Ovary (tissue), 9 donors: ENCODE data around the gene MAP3K7. TPM values are rescaled to one million over a fixed set of nuclear protein-coding genes. Genes with fewer than 3 reads are reported as not detected.

Source experiments
- DNase-seq, 5 donors: peaks; one replicate each; pipeline ENCODE4 v3.0.0-alpha.2; 2019 to 2020
- H3K27ac ChIP-seq, 2 donors: fragments of 200-600 bp; one replicate each; pipeline versions ENCODE4 v1.5.1 to v1.8.0; 2019 to 2022
- H3K27me3 ChIP-seq: fragments of 200-600 bp; one replicate; pipeline ENCODE4 v1.8.0; 2022
- H3K36me3 ChIP-seq: fragments of 200-600 bp; sonication (generic); one replicate; pipeline ENCODE4 v1.5.1; 2019
- H3K4me1 ChIP-seq: one replicate; pipeline ENCODE4 v1.8.1; 2013; ENCODE audit warnings: mild to moderate bottlenecking, moderate library complexity; ENCODE audit not compliant: insufficient read depth
- H3K4me3 ChIP-seq: fragments of 200-600 bp; sonication (generic); one replicate; pipeline ENCODE4 v1.5.1; 2017
- H3K9me3 ChIP-seq, 2 donors: fragments of 200-600 bp in 1 of 2; sonication (generic) in 1 of 2; one replicate each; pipeline versions ENCODE4 v1.5.1 to v1.8.1; 2013 to 2019; ENCODE audit warnings: mild to moderate bottlenecking in 1 of 2, moderate library complexity in 1 of 2
- CTCF ChIP-seq, 3 donors: fragments of 450-650 bp in 2 of 3; fragments of 200-600 bp in 1 of 3; IDR thresholded peaks; one replicate each; pipeline versions ENCODE4 v1.5.1 to v1.8.0; 2016 to 2022; ENCODE audit warnings: antibody characterized with exemption in 3 of 3, mild to moderate bottlenecking in 1 of 3
- EP300 ChIP-seq: sonication (generic); formaldehyde crosslinking; IDR thresholded peaks from one replicate; pipeline ENCODE4 v1.6.1; 2017; ENCODE audit warnings: antibody characterized with exemption
- POLR2A ChIP-seq: fragments of 450-650 bp; IDR thresholded peaks from one replicate; pipeline ENCODE4 v1.6.1; 2017; ENCODE audit warnings: antibody characterized with exemption, mild to moderate bottlenecking, moderate library complexity
- WGBS, 3 donors: extraction: QIAGEN DNeasy Blood & Tissue Kit in 1 of 3; methylation state at CpG; one replicate each; pipeline versions ENCODE4 v1.1.5 to v1.1.7; 2013 to 2017; 5-methylcytosine and 5-hydroxymethylcytosine counted together
- intact Hi-C, 4 donors: fragments of 100-400 bp; cut with DNase I; formaldehyde crosslinking; loops; one replicate each; pipeline versions ENCODE4 v1.11.0 to v1.15.1; 2022 to 2023
- polyA plus RNA-seq, 2 donors: library from polyadenylated mRNA; stranded (reverse); fragments of 200-250 nt in 1 of 2; fragments of 350-450 nt in 1 of 2; fragmentation: Illumina TruSeq in 1 of 2; extraction: RNeasy Lipid Tissue Mini Kit (QIAGEN cat#74804) in 1 of 2; gene quantifications; one replicate each; pipeline ENCODE4 v1.2.3, GENCODE V29; 2013 to 2014
- total RNA-seq, 7 donors: library from RNA; depleted of rRNA in 2 of 7; stranded (reverse); fragments of >200 nt in 2 of 7; fragmentation: NEBNext Ultra II Directional in 3 of 7; extraction: Animal tissue kit (Norgen Biotek cat#: 25700) in 3 of 7; gene quantifications; one replicate each; pipeline versions ENCODE4 v1.1.0 to v1.2.4, GENCODE V29; 2016 to 2023
- donor health status: DM: no; HTN: no; CAD: no; lungs with moderate emphysema.
- donor health status: DM: no; HTN: no; CAD: no.
- donor health status: Bipolar disorder and iron deficiency.
- donor health status: DM: yes; HTN: yes; CAD: no.
- donor health status: DM: no; HTN: no; CAD: no.
- donor health status: DM: yes; HTN: yes; CAD: no.

The MAP3K7 gene
- total and polyA plus RNA-seq, 9 donors, result 14.1 to 30.5 (median 24.9) TPM

- H3K27me3 ChIP-seq, result no peaks in the 10 kb centered on the region
- intact Hi-C loops, result no loop called here
- H3K36me3 ChIP-seq, result no peaks in the 10 kb centered on the region
- TF ChIP-seq EP300, result no peak
- 82 to 86% (median 84%) methylated on average over 3 of the region's 3 CpGs for WGBS, 3 donors
- no peak overlapping the region for H3K4me3 ChIP-seq
- H3K9me3 ChIP-seq, result no peaks in the 10 kb centered on the region
- H3K4me1 ChIP-seq, result no peaks in the 10 kb centered on the region
- DNase-seq, result no peak
- no peak overlapping the region for H3K27ac ChIP-seq
Observed at GRCh38 chr6:90537723-90538258, 49.1 kb downstream of the MAP3K7 start.

- no peaks in the 10 kb centered on the region for H3K9me3 ChIP-seq
- TF ChIP-seq POLR2A (no peak), CTCF (IDR thresholded peaks at IDR 0.05) (no peak), EP300 (no peak)
- H3K4me3 ChIP-seq, result no peak overlapping the region
- no peak overlapping the region for H3K27ac ChIP-seq
- 76 to 80% (median 79%) methylated on average over 4 of the region's 4 CpGs for WGBS, 3 donors
- DNase-seq, result no peak
- H3K27me3 ChIP-seq, result no peaks in the 10 kb centered on the region
- no peaks in the 10 kb centered on the region for H3K4me1 ChIP-seq
- intact Hi-C loops, result no loop called here
- no peaks in the 10 kb centered on the region for H3K36me3 ChIP-seq
Observed at GRCh38 chr6:90537027-90537426, 49.8 kb downstream of the MAP3K7 start.

GRCh38 chr6:90536520-90536919, 50.4 kb downstream of the MAP3K7 start:
- intact Hi-C loops, result no loop called here
- Histone ChIP-seq H3K36me3 (no peaks in the 10 kb centered on the region), H3K4me1 (no peaks in the 10 kb centered on the region), H3K4me3 (no peak overlapping the region), H3K9me3 (no peaks in the 10 kb centered on the region), H3K27me3 (no peaks in the 10 kb centered on the region), H3K27ac (no peak overlapping the region)
- TF ChIP-seq EP300, result no peak
- no peak for TF ChIP-seq CTCF (IDR thresholded peaks at IDR 0.05)
- TF ChIP-seq POLR2A, result no peak
- WGBS, 3 donors, result 95 to 97% (median 95%) methylated on average over 4 of the region's 4 CpGs
- DNase-seq, result no peak

GRCh38 chr6:90534337-90535025, 52.4 kb downstream of the MAP3K7 start:
- Histone ChIP-seq H3K27me3 (no peaks in the 10 kb centered on the region), H3K4me1 (no peaks in the 10 kb centered on the region), H3K27ac (no peak overlapping the region), H3K4me3 (no peak overlapping the region), H3K36me3 (no peaks in the 10 kb centered on the region), H3K9me3 (no peaks in the 10 kb centered on the region)
- no peak for DNase-seq
- intact Hi-C loops, result no loop called here
- WGBS, 3 donors, result 91 to 93% (median 93%) methylated on average over 3 of the region's 3 CpGs
- TF ChIP-seq EP300 (no peak), CTCF (IDR thresholded peaks at IDR 0.05) (no peak), POLR2A (no peak)

- DNase-seq, result no peak
- no peak overlapping the region for H3K27ac ChIP-seq
- H3K4me1 ChIP-seq, result no peaks in the 10 kb centered on the region
- WGBS, 3 donors, result 41 to 66% (median 49%) methylated on average over 4 of the region's 4 CpGs
- no peaks in the 10 kb centered on the region for H3K9me3 ChIP-seq
- H3K4me3 ChIP-seq, result no peak overlapping the region
- intact Hi-C loops, result no loop called here
- no peaks in the 10 kb centered on the region for H3K27me3 ChIP-seq
- TF ChIP-seq EP300 (no peak), POLR2A (no peak)
- no peaks in the 10 kb centered on the region for H3K36me3 ChIP-seq
Observed at GRCh38 chr6:90533615-90534336, 53.1 kb downstream of the MAP3K7 start.
